NCI-H2227 treated with DMSO at 0.1 percent for 48 hours (cell line): Measurements from ENCODE around the gene RUVBL2.
"Not testable (repeated sequence)": the region's sequence is repeated elsewhere in the genome, so short reads cannot be mapped to it uniquely, and the experiment has no call there.

Source experiments
- DNase-seq: peaks from one replicate; lab custom pipeline; 2025; lab: John Stamatoyannopoulos, UW

Gene RUVBL2

DNA sequence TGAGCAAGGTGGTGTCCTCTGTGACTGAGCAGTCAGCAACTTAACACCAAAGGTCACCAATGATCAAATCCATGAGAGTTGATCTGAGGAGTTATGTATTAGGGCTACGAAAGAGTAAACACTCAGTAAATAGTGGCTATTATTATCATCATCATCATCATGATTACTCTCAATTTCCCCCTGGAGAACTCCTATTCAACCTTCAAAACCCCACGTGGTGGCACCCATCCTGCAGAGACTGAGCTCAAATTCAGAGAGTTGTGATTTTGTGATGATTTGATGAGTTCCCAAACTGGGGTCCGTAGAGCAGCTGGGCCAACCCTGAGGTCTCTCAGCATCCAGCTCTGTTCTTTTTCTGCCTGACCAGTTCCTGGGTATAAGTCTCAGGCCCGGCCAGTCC, 56.1 kb downstream of the RUVBL2 start:
- DNase-seq = not testable (repeated sequence)

DNA sequence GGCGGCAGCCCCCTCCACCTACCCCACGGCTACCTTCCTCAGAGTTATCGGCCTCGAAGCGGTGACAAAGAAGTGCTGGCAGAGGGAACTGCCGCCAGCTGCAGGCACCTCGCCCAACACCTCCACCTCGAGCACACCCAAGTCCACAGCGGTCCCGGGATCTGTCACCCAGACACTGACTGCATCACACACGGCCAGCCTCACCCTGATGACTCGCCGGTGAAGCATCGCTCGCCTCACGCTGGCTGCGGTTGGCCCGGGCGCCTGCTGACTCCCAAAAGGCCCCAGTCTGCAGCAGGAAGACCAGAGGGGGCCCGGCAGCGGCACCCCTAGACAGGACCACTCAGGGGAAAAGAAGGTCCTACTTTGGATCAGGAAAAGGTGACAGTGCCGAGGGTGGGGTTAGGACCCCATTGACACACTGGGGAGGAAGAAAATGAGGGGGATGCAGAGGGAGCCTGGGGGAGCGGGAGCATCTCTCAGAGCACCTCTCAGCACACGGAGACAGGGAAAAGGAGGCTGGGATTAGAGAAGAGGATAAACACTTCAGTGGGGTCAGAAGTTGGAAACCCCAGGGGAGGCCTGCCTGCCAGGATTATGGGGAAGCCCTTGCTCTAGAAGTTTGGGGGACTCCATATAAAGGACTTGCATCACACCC, 56.8 kb downstream of the RUVBL2 start:
- not testable (repeated sequence) for DNase-seq

GRCh38 chr19:49056101-49056901, 62.6 kb downstream of the RUVBL2 start:
- no peak for DNase-seq

DNA sequence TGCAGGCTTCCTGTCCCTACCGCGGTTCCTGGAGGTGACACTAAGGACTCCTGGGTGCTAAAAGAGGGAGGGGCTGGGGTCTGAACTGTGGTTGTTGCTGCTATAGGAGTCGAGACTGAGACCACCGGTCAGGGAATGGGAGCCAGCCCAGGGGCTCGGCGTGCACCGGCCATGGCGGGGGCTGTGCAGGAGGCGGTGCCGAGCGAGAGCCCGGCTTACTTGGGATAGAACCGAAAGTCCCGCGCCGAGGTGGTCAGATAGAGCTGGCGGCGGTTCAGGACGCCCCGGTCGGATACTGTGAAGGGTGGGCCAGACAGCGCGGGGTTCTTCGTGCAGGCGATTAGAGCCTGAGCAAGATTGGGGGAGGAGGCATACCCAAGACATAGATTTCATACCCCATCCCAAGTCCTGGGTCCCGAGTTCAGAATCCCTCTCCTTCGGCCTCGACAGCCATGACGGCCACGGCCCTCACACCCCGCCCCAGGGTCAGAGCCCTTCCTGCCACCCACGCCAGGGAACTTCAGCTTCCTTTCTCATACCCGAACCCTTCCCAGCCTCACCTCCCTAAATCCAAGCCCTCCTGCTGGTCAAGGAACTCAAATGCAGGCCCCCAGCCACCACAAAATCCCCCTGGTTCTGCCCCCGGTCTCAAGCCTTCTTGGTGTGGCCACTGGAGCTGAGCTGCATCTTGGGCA, 63.4 kb downstream of the RUVBL2 start:
- not testable (repeated sequence) for DNase-seq

DNA sequence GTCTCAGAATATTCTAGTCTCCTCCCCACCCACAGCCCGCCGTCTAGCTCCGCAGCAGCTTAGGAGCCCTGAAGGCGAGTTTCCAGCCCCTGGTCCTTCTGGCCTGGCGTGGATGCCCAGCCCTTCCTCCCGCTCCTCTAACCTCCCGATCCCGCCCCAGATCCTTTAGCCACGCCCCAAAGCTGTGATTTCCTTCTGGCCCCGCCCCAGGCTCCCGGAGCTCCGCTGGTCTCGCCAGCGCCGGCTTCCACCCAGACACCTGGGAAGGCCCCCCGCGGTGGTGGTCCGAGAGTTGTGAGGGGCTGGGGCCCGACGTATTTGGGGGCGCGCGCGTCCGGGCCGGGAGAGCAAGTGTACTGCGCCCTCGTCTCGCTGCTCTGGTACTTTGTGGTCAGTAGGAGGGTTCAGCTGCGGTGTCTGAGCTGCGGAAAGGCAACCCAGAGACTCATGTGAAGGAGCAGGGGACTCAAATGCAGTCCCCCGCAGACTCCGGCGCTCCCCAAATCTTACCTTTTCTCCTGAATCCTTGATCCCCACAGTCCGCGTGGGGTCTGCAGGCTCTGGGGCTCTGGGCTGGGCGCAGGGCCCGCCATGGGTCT, 64.0 kb downstream of the RUVBL2 start, which contains the start of gene CGB7:
CGB7 (minus strand) TSS at position 114 of the 599 bp plus-strand sequence. CDS start 2,374 bp downstream, outside the sequence.
- no peak for DNase-seq

- DNase-seq = no peak
These were observed 64.9 kb downstream of the RUVBL2 start for GRCh38 chr19:49058562-49058961.

GRCh38 chr19:49059053-49059452, 65.4 kb downstream of the RUVBL2 start:
- no peak for DNase-seq

- no peak for DNase-seq
These were observed 67.3 kb downstream of the RUVBL2 start for GRCh38 chr19:49061000-49061399.

GRCh38 chr19:49061445-49061844, 67.8 kb downstream of the RUVBL2 start:
- DNase-seq = no peak

DNA sequence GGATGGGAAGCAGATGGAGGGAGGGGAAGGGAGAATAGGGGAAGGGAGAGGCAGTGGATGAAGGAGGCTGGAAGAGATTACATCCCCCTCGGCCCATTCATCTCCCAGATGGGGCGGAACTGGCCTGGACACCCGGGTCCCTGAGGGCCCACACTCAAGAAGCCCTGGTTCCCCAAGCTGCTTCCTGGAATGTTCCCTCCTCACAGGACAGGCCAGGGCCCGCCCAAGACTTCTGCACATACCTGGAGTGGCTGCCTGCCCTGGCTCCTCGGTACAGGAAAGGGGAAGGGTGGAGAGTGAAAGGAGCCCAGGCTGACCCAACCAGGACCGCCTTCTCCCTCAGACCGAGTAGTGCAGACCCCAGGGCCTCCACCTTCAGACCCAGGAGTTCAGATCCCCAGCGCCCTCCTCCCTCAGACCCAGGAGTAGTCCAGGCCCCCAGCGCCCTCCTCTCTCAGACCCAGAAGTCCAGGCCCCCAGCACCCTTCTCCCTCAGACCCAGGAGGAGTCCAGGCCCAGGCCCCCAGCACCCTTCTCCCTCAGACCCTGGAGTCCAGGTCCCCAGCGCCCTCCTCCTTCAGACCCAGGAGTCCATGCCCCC, 70.4 kb downstream of the RUVBL2 start:
- DNase-seq = no peak

DNA sequence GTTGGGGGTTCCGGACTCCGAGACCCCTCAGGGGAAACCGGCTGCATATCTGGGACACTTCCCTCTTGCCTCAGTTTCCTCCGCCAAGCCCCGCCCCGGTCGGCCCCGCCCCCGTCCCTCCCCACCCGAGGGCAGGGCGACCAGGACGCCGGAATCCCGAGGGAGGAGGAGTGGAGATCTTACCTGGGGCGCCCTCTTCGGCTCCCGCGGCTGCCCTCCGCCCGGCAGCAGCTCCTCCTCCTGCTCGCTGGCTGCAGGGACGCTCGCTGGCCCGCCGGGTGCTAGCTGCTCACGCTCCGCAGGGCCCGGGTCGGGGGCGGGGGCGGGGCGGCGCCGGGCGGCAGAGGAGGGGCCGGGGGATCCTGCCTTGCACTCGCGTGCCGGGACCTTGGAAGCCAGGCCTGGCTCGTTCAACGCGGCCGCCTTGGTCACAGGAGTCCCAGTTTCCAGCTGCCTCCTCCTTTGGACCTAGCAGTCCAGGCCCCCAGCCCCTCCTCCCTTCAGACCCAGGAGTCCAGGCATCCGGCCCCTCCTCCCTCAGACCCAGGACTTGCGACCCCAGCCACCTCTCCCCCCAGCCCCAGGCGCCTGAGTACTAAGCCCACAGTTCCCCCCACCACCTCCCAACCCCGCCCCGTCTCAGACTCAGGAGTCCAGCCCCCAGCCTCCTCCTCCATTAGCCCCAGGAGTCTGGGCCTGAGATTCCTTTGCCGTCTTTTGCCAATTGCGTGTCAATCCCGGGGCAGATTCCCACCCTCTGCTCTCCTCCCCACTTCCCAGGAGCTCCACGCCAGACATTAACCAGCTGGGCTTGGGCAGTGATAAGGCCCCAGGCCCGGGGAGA, 71.3 kb downstream of the RUVBL2 start, which contains the start of gene NTF4:
NTF4 (minus strand) TSS at position 51 of the 844 bp plus-strand sequence. CDS start 2,821 bp downstream, outside the sequence.
- DNase-seq = no peak
